GM12801 (cell line): ENCODE results near the gene MYO6.

ENCODE experiments used
- TF ChIP-seq, protein P1 (sequence below): IDR thresholded peaks from one replicate; pipeline ENCODE4 v1.5.1; 2011; ENCODE audit warnings: control low read depth; ENCODE audit not compliant: insufficient read length; ENCODE audit errors: extremely low read depth

Gene MYO6

DNA sequence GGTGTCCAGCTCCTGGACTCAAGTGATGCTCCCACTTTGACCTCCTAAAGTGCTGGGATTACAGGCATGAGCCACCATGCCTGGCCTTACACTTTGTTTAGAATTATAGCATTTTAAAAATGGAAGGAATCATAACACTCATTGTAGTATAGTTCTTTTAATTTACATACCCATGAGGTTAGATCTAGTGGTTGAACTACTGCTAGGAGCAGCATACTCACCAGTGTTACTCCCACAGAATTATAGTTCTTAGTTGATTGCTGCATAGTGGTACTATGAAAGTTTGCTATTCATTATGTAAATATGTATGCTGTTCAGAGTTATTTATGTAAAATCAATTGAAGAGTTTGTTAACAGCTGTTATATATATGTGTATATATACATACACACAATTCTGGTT, 85.4 kb downstream of the MYO6 start:
- TF ChIP-seq, protein P1, sequence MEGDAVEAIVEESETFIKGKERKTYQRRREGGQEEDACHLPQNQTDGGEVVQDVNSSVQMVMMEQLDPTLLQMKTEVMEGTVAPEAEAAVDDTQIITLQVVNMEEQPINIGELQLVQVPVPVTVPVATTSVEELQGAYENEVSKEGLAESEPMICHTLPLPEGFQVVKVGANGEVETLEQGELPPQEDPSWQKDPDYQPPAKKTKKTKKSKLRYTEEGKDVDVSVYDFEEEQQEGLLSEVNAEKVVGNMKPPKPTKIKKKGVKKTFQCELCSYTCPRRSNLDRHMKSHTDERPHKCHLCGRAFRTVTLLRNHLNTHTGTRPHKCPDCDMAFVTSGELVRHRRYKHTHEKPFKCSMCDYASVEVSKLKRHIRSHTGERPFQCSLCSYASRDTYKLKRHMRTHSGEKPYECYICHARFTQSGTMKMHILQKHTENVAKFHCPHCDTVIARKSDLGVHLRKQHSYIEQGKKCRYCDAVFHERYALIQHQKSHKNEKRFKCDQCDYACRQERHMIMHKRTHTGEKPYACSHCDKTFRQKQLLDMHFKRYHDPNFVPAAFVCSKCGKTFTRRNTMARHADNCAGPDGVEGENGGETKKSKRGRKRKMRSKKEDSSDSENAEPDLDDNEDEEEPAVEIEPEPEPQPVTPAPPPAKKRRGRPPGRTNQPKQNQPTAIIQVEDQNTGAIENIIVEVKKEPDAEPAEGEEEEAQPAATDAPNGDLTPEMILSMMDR = no peak

DNA sequence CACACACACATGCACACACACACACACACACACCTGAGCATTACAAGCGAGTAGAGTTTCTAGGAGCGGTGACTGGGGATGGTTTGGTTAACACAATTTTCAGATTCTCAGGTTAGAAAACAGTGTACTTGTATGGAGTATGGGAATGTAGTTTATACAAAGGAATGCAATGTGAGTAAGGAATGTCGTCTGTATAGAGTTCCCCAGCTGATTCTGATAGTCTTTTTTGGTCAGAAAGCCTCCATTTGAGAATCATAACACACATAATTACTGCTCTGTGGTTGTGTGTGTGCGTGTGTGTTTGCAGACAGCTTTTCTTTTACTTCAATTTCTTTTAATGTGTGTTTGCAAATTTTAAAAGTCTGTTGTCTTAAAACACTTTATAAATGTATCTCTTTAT, 93.2 kb downstream of the MYO6 start:
- TF ChIP-seq, protein P1 = no peak

DNA sequence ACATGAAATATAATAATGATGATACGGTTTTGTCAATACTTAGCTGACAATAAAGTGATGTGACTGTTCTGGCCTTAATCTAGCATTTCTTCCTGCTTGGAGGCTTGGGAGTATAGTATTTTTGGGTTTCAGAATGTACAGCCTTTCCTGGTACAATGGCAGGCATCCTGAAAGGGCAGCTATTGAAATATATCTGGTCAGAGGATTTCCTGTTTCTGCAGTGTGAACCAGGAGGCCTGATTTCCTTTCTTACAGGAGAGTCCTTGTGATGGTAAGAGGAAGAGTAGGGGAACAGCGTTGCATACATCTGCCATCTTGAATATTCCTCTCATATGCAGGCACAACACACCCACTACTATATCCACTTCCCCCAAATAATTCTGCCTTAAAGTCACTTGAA, 93.7 kb downstream of the MYO6 start:
- TF ChIP-seq, protein P1 = no peak

DNA sequence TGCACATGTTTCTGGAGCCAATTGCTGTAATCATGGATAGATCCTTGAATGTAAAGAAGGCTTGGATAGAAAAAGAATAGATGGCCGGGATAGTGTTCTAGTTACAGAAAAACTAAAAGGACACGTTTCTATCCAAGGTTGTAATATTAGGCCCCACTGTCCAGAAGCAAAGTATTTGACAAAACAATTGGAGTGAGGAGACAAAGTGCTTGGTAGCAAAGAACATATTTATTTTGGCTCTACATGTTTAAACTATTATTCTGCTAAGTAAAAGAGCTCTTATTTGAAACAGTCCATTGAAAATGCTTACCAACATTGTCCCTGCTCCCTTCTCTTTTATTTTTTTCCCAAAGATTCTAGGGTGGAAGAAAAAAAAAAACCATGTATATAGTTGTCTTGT, 94.4 kb downstream of the MYO6 start:
- TF ChIP-seq, protein P1 = no peak

DNA sequence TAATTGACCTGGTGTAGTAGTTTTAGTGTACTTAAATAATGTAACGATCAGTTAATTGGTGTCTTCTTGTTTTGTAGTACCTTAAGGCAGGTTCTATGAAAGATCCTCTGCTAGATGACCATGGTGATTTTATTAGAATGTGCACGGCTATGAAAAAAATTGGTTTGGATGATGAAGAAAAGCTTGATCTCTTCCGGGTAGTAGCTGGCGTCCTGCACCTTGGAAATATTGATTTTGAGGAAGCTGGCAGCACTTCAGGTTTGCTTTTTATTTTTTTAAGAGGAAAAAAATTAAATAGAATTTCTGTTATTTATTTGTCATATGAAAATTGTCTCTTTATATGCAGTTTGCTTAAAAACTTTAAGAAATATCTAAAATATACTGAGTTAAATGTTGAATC, 99.2 kb downstream of the MYO6 start:
- TF ChIP-seq, protein P1 = no peak

GRCh38 chr6:75849329-75850025, 100.4 kb downstream of the MYO6 start:
- TF ChIP-seq, protein P1 = no peak

GRCh38 chr6:75850026-75850833, 101.2 kb downstream of the MYO6 start:
- TF ChIP-seq, protein P1 = no peak
